Measurements from ENCODE around the gene TRAF3IP3.

GRCh38 chr1:209717818-209718217 lies 38.0 kb upstream of the TRAF3IP3 start:
- no peak for TF ChIP-seq CTCF (conservative IDR thresholded peaks at IDR 0.05)
- no peak for TF ChIP-seq EZH2 (IDR thresholded peaks at IDR 0.05; ENCODE audit: low read depth)
